ENCODE data around the gene OR2B2.

OR2B2 gene

GRCh38 chr6:27866357-27867050 lies 45.7 kb downstream of the OR2B2 start:
- Mint-ChIP-seq H3K36me3 (ENCODE audit: low read depth) (no peaks in the 10 kb centered on the region), H3K27ac (peak overlapping the region; percentile 98), H3K9me3 (no peaks in the 10 kb centered on the region), H3K4me3 (peak overlapping the region; percentile 87), H3K4me1 (peaks cover 64% of the 10 kb centered on the region), H3K27me3 (no peaks in the 10 kb centered on the region)
- DNase-seq (peak; percentile 73), ATAC-seq (peak; percentile 29)

GRCh38 chr6:27865850-27866356 lies 46.3 kb downstream of the OR2B2 start:
- Mint-ChIP-seq H3K36me3 (ENCODE audit: low read depth) (no peaks in the 10 kb centered on the region), H3K9me3 (no peaks in the 10 kb centered on the region), H3K4me3 (peak overlapping the region; percentile 87), H3K4me1 (peaks cover 58% of the 10 kb centered on the region), H3K27me3 (no peaks in the 10 kb centered on the region), H3K27ac (peak overlapping the region; percentile 98)
- DNase-seq (peak; percentile 60), ATAC-seq (peak; percentile 29)

- no peaks in the 10 kb centered on the region for H3K27me3 Mint-ChIP-seq
- ATAC-seq (peak; percentile 38), DNase-seq (peak; percentile 77)
- H3K36me3 Mint-ChIP-seq (ENCODE audit: low read depth) = no peaks in the 10 kb centered on the region
- peaks cover 51% of the 10 kb centered on the region for H3K4me1 Mint-ChIP-seq
- H3K4me3 Mint-ChIP-seq = peak overlapping the region; percentile 87
- peak overlapping the region; percentile 98 for H3K27ac Mint-ChIP-seq
- H3K9me3 Mint-ChIP-seq = no peaks in the 10 kb centered on the region
These were observed 47.0 kb downstream of the OR2B2 start for GRCh38 chr6:27864906-27865849.

GRCh38 chr6:27863962-27864905 lies 48.0 kb downstream of the OR2B2 start:
- Mint-ChIP-seq H3K4me1 (peaks cover 51% of the 10 kb centered on the region), H3K4me3 (peak overlapping the region; percentile 87), H3K9me3 (no peaks in the 10 kb centered on the region), H3K36me3 (ENCODE audit: low read depth) (no peaks in the 10 kb centered on the region), H3K27me3 (no peaks in the 10 kb centered on the region), H3K27ac (peak overlapping the region; percentile 98)
- DNase-seq = peak; percentile 36
- ATAC-seq = no peak

- no peak for DNase-seq
- Mint-ChIP-seq H3K4me3 (no peak overlapping the region), H3K4me1 (peaks cover 40% of the 10 kb centered on the region)
These were observed 49.7 kb downstream of the OR2B2 start for GRCh38 chr6:27862396-27863066.

GRCh38 chr6:27861861-27862260 lies 50.3 kb downstream of the OR2B2 start:
- DNase-seq (no peak), ATAC-seq (no peak)
- H3K9me3 Mint-ChIP-seq = no peaks in the 10 kb centered on the region
- H3K4me1 Mint-ChIP-seq = peaks cover 34% of the 10 kb centered on the region
- H3K27ac Mint-ChIP-seq = no peak overlapping the region
- no peak overlapping the region for H3K4me3 Mint-ChIP-seq
- no peaks in the 10 kb centered on the region for H3K27me3 Mint-ChIP-seq
- no peaks in the 10 kb centered on the region for H3K36me3 Mint-ChIP-seq (ENCODE audit: low read depth)

More at GRCh38 chr6:27862396-27863066, 49.7 kb downstream of the OR2B2 start:
- H3K27me3 Mint-ChIP-seq = no peaks in the 10 kb centered on the region
- H3K9me3 Mint-ChIP-seq = no peaks in the 10 kb centered on the region
- no peak for ATAC-seq
- no peaks in the 10 kb centered on the region for H3K36me3 Mint-ChIP-seq (ENCODE audit: low read depth)
- no peak overlapping the region for H3K27ac Mint-ChIP-seq

GRCh38 chr6:27861276-27861840 lies 50.8 kb downstream of the OR2B2 start:
- H3K4me3 Mint-ChIP-seq = no peak overlapping the region
- no peak for ATAC-seq
- no peak for DNase-seq
- no peaks in the 10 kb centered on the region for H3K36me3 Mint-ChIP-seq (ENCODE audit: low read depth)
- no peaks in the 10 kb centered on the region for H3K27me3 Mint-ChIP-seq
- H3K9me3 Mint-ChIP-seq = no peaks in the 10 kb centered on the region
- H3K4me1 Mint-ChIP-seq = peaks cover 29% of the 10 kb centered on the region
- H3K27ac Mint-ChIP-seq = no peak overlapping the region
